Measurements from ENCODE around the gene HTR6. TPM values are rescaled to one million over a fixed set of nuclear protein-coding genes. Genes with fewer than 3 reads are reported as not detected.

The HTR6 gene
- total and polyA plus RNA-seq, 2 of the 4 experiments (the other 2 are of a cell fraction), result not detected

DNA sequence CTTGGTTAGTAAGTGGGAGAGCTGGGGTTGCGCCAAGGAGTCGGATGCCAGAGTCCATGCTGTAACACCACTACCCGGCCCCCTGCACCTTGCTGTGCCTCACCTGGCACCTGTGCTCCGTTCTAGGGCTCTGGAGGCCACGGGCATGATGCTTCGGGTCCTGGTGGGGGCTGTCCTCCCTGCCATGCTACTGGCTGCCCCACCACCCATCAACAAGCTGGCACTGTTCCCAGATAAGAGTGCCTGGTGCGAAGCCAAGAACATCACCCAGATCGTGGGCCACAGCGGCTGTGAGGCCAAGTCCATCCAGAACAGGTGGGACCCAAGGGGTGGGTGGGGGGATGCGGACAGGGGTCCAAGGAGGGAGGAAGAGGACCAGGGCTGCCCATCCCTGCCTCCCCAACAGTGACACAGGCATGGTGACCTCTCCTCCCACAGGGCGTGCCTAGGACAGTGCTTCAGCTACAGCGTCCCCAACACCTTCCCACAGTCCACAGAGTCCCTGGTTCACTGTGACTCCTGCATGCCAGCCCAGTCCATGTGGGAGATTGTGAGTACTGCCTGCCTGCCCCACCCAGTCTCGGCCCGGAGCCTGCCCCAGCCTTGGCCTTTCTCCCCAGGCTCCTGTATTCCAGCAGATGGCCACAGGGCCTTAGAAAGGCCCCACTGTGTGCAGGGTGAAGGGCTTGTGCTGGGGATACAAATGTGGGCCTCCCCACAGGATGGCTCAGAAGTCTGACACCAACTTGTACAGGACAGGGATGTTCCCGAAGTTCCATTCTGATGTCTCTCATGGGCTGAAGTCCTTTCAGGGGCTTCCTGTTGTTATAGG lies 9.6 kb upstream of the HTR6 start:
- Histone ChIP-seq H3K27ac (ENCODE audit: insufficient read depth, low read length) (no peak overlapping the region), H3K4me2 (ENCODE audit: low read depth, low read length) (no peak overlapping the region), H3K36me3 (ENCODE audit: control insufficient read depth, insufficient read depth, low read length) (peaks cover 23% of the 10 kb centered on the region; the same call in 1 of the 2 replicates), H4K8ac (ENCODE audit: low read depth in 2 of 2, low read length in 2 of 2) (no peak overlapping the region), H2AK5ac (ENCODE audit: low read depth, low read length) (peak overlapping the region; percentile 17; the same call in 1 of the 2 replicates), H2BK15ac (ENCODE audit: low read depth, low read length) (no peak overlapping the region), H2AFZ (replicated peaks; ENCODE audit: low read length, poor library complexity) (no peak overlapping the region), H3K9me3 (ENCODE audit: control insufficient read depth, insufficient read depth, low read length) (no peaks in the 10 kb centered on the region), H3K79me1 (ENCODE audit: low read depth in 1 of 2, low read length in 2 of 2) (peaks cover 1 to 35% of the 10 kb centered on the region in 2 experiments; a peak in 2 of 4 replicates), H3K27me3 (ENCODE audit: control insufficient read depth, insufficient read depth, low read length) (no peaks in the 10 kb centered on the region), H4K5ac (ENCODE audit: low read depth, low read length) (no peak overlapping the region), H3K9ac (ENCODE audit: low read depth, low read length) (no peak overlapping the region), H2BK120ac (ENCODE audit: low read depth, low read length) (no peak overlapping the region), H2BK5ac (ENCODE audit: low read depth, low read length, poor library complexity, severe bottlenecking) (no peak overlapping the region), H4K91ac (ENCODE audit: insufficient read depth, low read depth, low read length) (no peak overlapping the region), H3K4me3 (ENCODE audit: insufficient read depth, low read depth, low read length) (no peak overlapping the region), H4K20me1 (ENCODE audit: insufficient read depth, low read length) (peaks cover 44% of the 10 kb centered on the region), H3K23ac (ENCODE audit: low read depth, low read length) (no peak overlapping the region), H2AK9ac (replicated peaks; ENCODE audit: low read depth, low read length, poor library complexity) (peak overlapping the region; percentile 68), H3K4me1 (ENCODE audit: control insufficient read depth, insufficient read depth, low read length) (peaks cover 8% of the 10 kb centered on the region; the same call in 1 of the 2 replicates), H3K56ac (ENCODE audit: extremely low read depth, insufficient read depth, low read length) (no peak overlapping the region), H3K14ac (replicated peaks; ENCODE audit: low read depth, low read length) (no peak overlapping the region), H2BK20ac (ENCODE audit: low read depth, low read length) (no peak overlapping the region), H3K18ac (ENCODE audit: low read depth, low read length) (no peak overlapping the region), H3K9me1 (ENCODE audit: insufficient read depth, low read length) (peaks cover 6% of the 10 kb centered on the region), H3K4ac (ENCODE audit: low read depth, low read length) (no peak overlapping the region)
- 87% methylated on average over 5 of the region's 15 CpGs; no CpG with 5 or more reads in 1 of the 2 experiments for WGBS, 2 experiments (ENCODE audit: extremely low coverage in 2 of 2, insufficient read length in 1 of 2)
- CTCF ChIA-PET, result interaction anchor here (1.6 kb wide), 1 partner anchor 314 kb away, joined by 4 read pairs; no protein-coding TSS in a partner anchor
- no peak for DNase-seq
- no TSS peak for BruUV-seq (replicated peaks)
- POLR2A ChIA-PET (ENCODE audit: unreplicated experiment), result no interaction called here
- ATAC-seq (ENCODE audit: low read depth), result no peak
- intact Hi-C loops (cut with micrococcal nuclease), result loop anchor here (5.0 kb wide), 1 partner anchor 403 kb away; the partner anchor contains the start of genes EMC1 and MRTO4
- in situ Hi-C loops (cut with MboI; ENCODE audit: low sequenced_read_pairs), result loop anchor here (5.0 kb wide), 2 partner anchors 263 to 403 kb away; partner anchors contain the start of genes EMC1 and MRTO4
- dilution Hi-C loops (cut with HindIII; ENCODE audit: low sequenced_read_pairs, unreplicated experiment), result no loop called here
- TF ChIP-seq CEBPB (IDR thresholded peaks at IDR 0.05; ENCODE audit: low read depth, low read length), result no peak
- TF ChIP-seq, protein P1, sequence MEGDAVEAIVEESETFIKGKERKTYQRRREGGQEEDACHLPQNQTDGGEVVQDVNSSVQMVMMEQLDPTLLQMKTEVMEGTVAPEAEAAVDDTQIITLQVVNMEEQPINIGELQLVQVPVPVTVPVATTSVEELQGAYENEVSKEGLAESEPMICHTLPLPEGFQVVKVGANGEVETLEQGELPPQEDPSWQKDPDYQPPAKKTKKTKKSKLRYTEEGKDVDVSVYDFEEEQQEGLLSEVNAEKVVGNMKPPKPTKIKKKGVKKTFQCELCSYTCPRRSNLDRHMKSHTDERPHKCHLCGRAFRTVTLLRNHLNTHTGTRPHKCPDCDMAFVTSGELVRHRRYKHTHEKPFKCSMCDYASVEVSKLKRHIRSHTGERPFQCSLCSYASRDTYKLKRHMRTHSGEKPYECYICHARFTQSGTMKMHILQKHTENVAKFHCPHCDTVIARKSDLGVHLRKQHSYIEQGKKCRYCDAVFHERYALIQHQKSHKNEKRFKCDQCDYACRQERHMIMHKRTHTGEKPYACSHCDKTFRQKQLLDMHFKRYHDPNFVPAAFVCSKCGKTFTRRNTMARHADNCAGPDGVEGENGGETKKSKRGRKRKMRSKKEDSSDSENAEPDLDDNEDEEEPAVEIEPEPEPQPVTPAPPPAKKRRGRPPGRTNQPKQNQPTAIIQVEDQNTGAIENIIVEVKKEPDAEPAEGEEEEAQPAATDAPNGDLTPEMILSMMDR (conservative IDR thresholded peaks at IDR 0.05; ENCODE audit: low read depth, low read length), result no peak
- no peak for TF ChIP-seq RAD21 (IDR thresholded peaks at IDR 0.05; ENCODE audit: low read length)
- no peak for TF ChIP-seq NFE2L2 (IDR thresholded peaks at IDR 0.05; ENCODE audit: low read depth, low read length)
- TF ChIP-seq, protein P2, sequence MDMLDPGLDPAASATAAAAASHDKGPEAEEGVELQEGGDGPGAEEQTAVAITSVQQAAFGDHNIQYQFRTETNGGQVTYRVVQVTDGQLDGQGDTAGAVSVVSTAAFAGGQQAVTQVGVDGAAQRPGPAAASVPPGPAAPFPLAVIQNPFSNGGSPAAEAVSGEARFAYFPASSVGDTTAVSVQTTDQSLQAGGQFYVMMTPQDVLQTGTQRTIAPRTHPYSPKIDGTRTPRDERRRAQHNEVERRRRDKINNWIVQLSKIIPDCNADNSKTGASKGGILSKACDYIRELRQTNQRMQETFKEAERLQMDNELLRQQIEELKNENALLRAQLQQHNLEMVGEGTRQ (IDR thresholded peaks at IDR 0.05; ENCODE audit: low read depth, low read length), result no peak
- TF ChIP-seq CHD1 (IDR thresholded peaks at IDR 0.05; ENCODE audit: low read depth, low read length), result no peak
- no peak for TF ChIP-seq RCOR1 (IDR thresholded peaks at IDR 0.05; ENCODE audit: insufficient replicate concordance, low read length)
- no peak for TF ChIP-seq POLR2A (IDR thresholded peaks at IDR 0.05; ENCODE audit: low read depth, low read length)
- TF ChIP-seq BHLHE40 (IDR thresholded peaks at IDR 0.05; ENCODE audit: low read depth, low read length), result no peak
- TF ChIP-seq FOS (IDR thresholded peaks at IDR 0.05; ENCODE audit: low read depth, low read length), result no peak
- TF ChIP-seq MAZ (IDR thresholded peaks at IDR 0.05; ENCODE audit: borderline replicate concordance, low read depth, low read length), result no peak
- no peak for TF ChIP-seq SMC3 (IDR thresholded peaks at IDR 0.05; ENCODE audit: low read depth, low read length)
- TF ChIP-seq ELK1 (IDR thresholded peaks at IDR 0.05; ENCODE audit: borderline replicate concordance, low read depth, low read length), result no peak
- no peak for TF ChIP-seq MAFK (IDR thresholded peaks at IDR 0.05; ENCODE audit: low read depth, low read length)
